Endodermal cell (in vitro differentiated cells): ENCODE results near the gene EDRF1. TPM values are rescaled to one million over a fixed set of nuclear protein-coding genes. Genes with fewer than 3 reads are reported as not detected.

ENCODE experiments used
- DNase-seq: peaks from one replicate; pipeline ENCODE4 v3.0.0-alpha.2; 2017
- H3K27ac ChIP-seq: 2 replicates; pipeline ENCODE4 v1.5.1; 2013; ENCODE audit warnings: mild to moderate bottlenecking, low read depth, low read length, moderate library complexity
- H3K27me3 ChIP-seq: 2 replicates; pipeline ENCODE4 v1.6.1; 2013; ENCODE audit warnings: mild to moderate bottlenecking, low read length, moderate library complexity; ENCODE audit not compliant: insufficient read depth, control insufficient read depth, poor library complexity, severe bottlenecking
- H3K36me3 ChIP-seq: 2 replicates; pipeline ENCODE4 v1.7.0; 2013; ENCODE audit warnings: mild to moderate bottlenecking, low read length, moderate library complexity; ENCODE audit not compliant: control insufficient read depth, insufficient read depth
- H3K4me1 ChIP-seq: one replicate; pipeline ENCODE4 v1.7.0; 2013; ENCODE audit warnings: low read length; ENCODE audit not compliant: control insufficient read depth, insufficient read depth
- H3K4me3 ChIP-seq: 2 replicates; pipeline ENCODE4 v1.5.1; 2013; ENCODE audit warnings: mild to moderate bottlenecking, low read length, moderate library complexity
- H3K9ac ChIP-seq: 2 replicates; pipeline ENCODE4 v1.6.1; 2013; ENCODE audit warnings: mild to moderate bottlenecking, low read length, moderate library complexity; ENCODE audit not compliant: poor library complexity, severe bottlenecking; ENCODE audit errors: extremely low read depth
- H3K9me3 ChIP-seq: 2 replicates; pipeline ENCODE4 v1.6.1; 2013; ENCODE audit warnings: mild to moderate bottlenecking, low read length, moderate library complexity; ENCODE audit not compliant: control insufficient read depth
- H3K27ac Mint-ChIP-seq: 2 replicates; pipeline ENCODE4 v1.8.0; 2020; ENCODE audit warnings: mixed read lengths
- H3K27me3 Mint-ChIP-seq: 2 replicates; pipeline ENCODE4 v1.8.0; 2021; ENCODE audit warnings: mild to moderate bottlenecking, mixed read lengths; ENCODE audit not compliant: insufficient read depth
- H3K36me3 Mint-ChIP-seq: 2 replicates; pipeline ENCODE4 v1.8.0; 2020; ENCODE audit warnings: low read depth, mixed read lengths
- H3K4me1 Mint-ChIP-seq: 2 replicates; pipeline ENCODE4 v1.8.0; 2020; ENCODE audit warnings: mixed read lengths
- H3K4me3 Mint-ChIP-seq: 2 replicates; pipeline ENCODE4 v1.8.0; 2020; ENCODE audit warnings: mild to moderate bottlenecking, moderate library complexity, mixed read lengths
- H3K9me3 Mint-ChIP-seq: 2 replicates; pipeline ENCODE4 v1.8.0; 2020; ENCODE audit warnings: mild to moderate bottlenecking, mixed read lengths
- CTCF ChIP-seq: fragments of 200-600 bp; sonication (generic); conservative IDR thresholded peaks from 2 replicates; pipeline ENCODE4 v1.5.0; 2021; ENCODE audit warnings: antibody characterized with exemption, mild to moderate bottlenecking
- WGBS, 2 experiments: methylation state at CpG; one replicate each; pipeline versions ENCODE4 v1.1.5 to v1.1.7; 2013; ENCODE audit warnings: missing lambda C conversion rate in 2 of 2, mixed read lengths in 1 of 2; ENCODE audit not compliant: insufficient coverage in 1 of 2, insufficient read length in 1 of 2; 5-methylcytosine and 5-hydroxymethylcytosine counted together
- total RNA-seq, 2 donors: library from RNA; stranded (reverse); fragmentation: NEBNext Ultra II Directional in 1 of 2; extraction: Animal tissue kit (Norgen Biotek cat#: 25700) in 1 of 2; gene quantifications; 2 replicates in 1 of 2; 3 replicates in 1 of 2; pipeline ENCODE4 v1.2.1, GENCODE V29; 2021

The EDRF1 gene
- total RNA-seq, 2 donors from 2014 or later = 44.5 to 46.8 TPM

DNA sequence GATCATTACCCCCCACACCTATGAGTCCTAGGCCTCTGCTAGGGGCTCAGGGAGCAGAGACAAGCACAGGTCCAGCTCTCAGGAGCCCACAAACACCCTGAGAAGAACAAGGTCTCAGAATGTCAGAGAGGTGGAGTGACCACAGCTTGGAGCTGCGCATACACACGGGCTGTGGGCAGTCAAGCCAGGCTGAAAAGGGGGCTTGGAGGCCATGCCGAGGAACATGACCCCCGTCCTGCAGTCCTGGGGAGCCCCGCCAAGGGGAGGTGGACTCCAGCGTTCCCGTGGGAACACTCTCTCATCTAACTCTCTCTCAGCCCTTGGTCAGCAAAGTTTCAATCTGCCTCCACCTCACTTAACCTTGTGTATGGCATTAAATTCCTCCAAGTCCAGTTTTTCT lies 63.9 kb downstream of the EDRF1 start:
- no peak overlapping the region for H3K4me3 Mint-ChIP-seq
- no peak overlapping the region for H3K27ac ChIP-seq
- H3K4me3 ChIP-seq = no peak overlapping the region
- WGBS, 2 experiments = 90 to 92% methylated on average over 4 to 7 of the region's 7 CpGs
- TF ChIP-seq CTCF = no peak
- no peak for DNase-seq
- no peaks in the 10 kb centered on the region for H3K27me3 ChIP-seq
- H3K27me3 Mint-ChIP-seq = peaks cover 3% of the 10 kb centered on the region
- H3K9ac ChIP-seq = no peak overlapping the region
- no peaks in the 10 kb centered on the region for H3K4me1 ChIP-seq
- H3K36me3 Mint-ChIP-seq = no peaks in the 10 kb centered on the region
- peaks cover 2% of the 10 kb centered on the region for H3K36me3 ChIP-seq
- H3K9me3 Mint-ChIP-seq = peaks cover 8% of the 10 kb centered on the region
- H3K27ac Mint-ChIP-seq = peak overlapping the region; percentile 2
- peaks cover 8% of the 10 kb centered on the region for H3K9me3 ChIP-seq
- H3K4me1 Mint-ChIP-seq = peaks cover 8% of the 10 kb centered on the region

- Histone ChIP-seq H3K9ac (no peak overlapping the region), H3K9me3 (peaks cover 8% of the 10 kb centered on the region), H3K27ac (no peak overlapping the region), H3K36me3 (peaks cover 4% of the 10 kb centered on the region), H3K27me3 (no peaks in the 10 kb centered on the region), H3K4me1 (no peaks in the 10 kb centered on the region), H3K4me3 (no peak overlapping the region)
- 90 to 100% methylated on average over 2 to 6 of the region's 6 CpGs for WGBS, 2 experiments
- no peak for TF ChIP-seq CTCF
- H3K4me3 Mint-ChIP-seq = no peak overlapping the region
- H3K27ac Mint-ChIP-seq = no peak overlapping the region
- H3K4me1 Mint-ChIP-seq = peaks cover 12% of the 10 kb centered on the region
- peaks cover 3% of the 10 kb centered on the region for H3K27me3 Mint-ChIP-seq
- DNase-seq = no peak
- H3K36me3 Mint-ChIP-seq = no peaks in the 10 kb centered on the region
- peaks cover 6% of the 10 kb centered on the region for H3K9me3 Mint-ChIP-seq
These were observed 64.4 kb downstream of the EDRF1 start for GRCh38 chr10:125783957-125784356.

DNA sequence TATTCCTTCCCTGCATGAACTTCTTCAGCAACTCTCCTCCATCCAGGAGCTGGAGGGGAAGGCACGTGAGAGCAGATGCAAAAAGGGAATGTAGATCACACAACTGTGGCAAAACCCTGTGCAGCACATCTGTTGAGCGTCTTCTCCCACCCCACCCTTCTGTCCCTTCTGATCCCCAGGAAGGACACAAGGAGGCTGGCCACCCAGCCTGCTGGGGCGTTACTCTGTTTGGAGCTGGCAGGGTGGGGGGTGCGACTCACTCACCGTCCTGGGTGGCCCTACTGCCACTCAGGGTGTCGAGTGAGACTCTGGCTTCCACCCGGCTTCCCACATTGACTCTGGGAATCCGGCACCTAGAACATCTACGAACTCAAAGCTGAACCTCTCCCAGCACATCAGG lies 66.3 kb downstream of the EDRF1 start:
- H3K27me3 ChIP-seq = no peaks in the 10 kb centered on the region
- no peaks in the 10 kb centered on the region for H3K9me3 ChIP-seq
- H3K4me1 ChIP-seq = no peaks in the 10 kb centered on the region
- peaks cover 4% of the 10 kb centered on the region for H3K36me3 ChIP-seq
- Mint-ChIP-seq H3K27me3 (no peaks in the 10 kb centered on the region), H3K36me3 (no peaks in the 10 kb centered on the region), H3K27ac (no peak overlapping the region), H3K4me1 (peaks cover 12% of the 10 kb centered on the region), H3K9me3 (no peaks in the 10 kb centered on the region), H3K4me3 (no peak overlapping the region)
- no peak overlapping the region for H3K27ac ChIP-seq
- no peak for TF ChIP-seq CTCF
- H3K4me3 ChIP-seq = no peak overlapping the region
- no peak overlapping the region for H3K9ac ChIP-seq
- no peak for DNase-seq
- 75% methylated on average over 4 to 9 of the region's 9 CpGs for whole genome bisulfite sequencing, 2 experiments
